Endodermal cell (in vitro differentiated cells): Measurements from ENCODE around the gene ALOX5AP. TPM values are rescaled to one million over a fixed set of nuclear protein-coding genes. Genes with fewer than 3 reads are reported as not detected.

ENCODE experiments used
- DNase-seq: peaks from one replicate; pipeline ENCODE4 v3.0.0-alpha.2; 2017
- H3K27ac ChIP-seq: 2 replicates; pipeline ENCODE4 v1.5.1; 2013; ENCODE audit warnings: mild to moderate bottlenecking, low read depth, low read length, moderate library complexity
- H3K27me3 ChIP-seq: 2 replicates; pipeline ENCODE4 v1.6.1; 2013; ENCODE audit warnings: mild to moderate bottlenecking, low read length, moderate library complexity; ENCODE audit not compliant: insufficient read depth, control insufficient read depth, poor library complexity, severe bottlenecking
- H3K36me3 ChIP-seq: 2 replicates; pipeline ENCODE4 v1.7.0; 2013; ENCODE audit warnings: mild to moderate bottlenecking, low read length, moderate library complexity; ENCODE audit not compliant: control insufficient read depth, insufficient read depth
- H3K4me1 ChIP-seq: one replicate; pipeline ENCODE4 v1.7.0; 2013; ENCODE audit warnings: low read length; ENCODE audit not compliant: control insufficient read depth, insufficient read depth
- H3K4me3 ChIP-seq: 2 replicates; pipeline ENCODE4 v1.5.1; 2013; ENCODE audit warnings: mild to moderate bottlenecking, low read length, moderate library complexity
- H3K9ac ChIP-seq: 2 replicates; pipeline ENCODE4 v1.6.1; 2013; ENCODE audit warnings: mild to moderate bottlenecking, low read length, moderate library complexity; ENCODE audit not compliant: poor library complexity, severe bottlenecking; ENCODE audit errors: extremely low read depth
- H3K9me3 ChIP-seq: 2 replicates; pipeline ENCODE4 v1.6.1; 2013; ENCODE audit warnings: mild to moderate bottlenecking, low read length, moderate library complexity; ENCODE audit not compliant: control insufficient read depth
- H3K27ac Mint-ChIP-seq: 2 replicates; pipeline ENCODE4 v1.8.0; 2020; ENCODE audit warnings: mixed read lengths
- H3K27me3 Mint-ChIP-seq: 2 replicates; pipeline ENCODE4 v1.8.0; 2021; ENCODE audit warnings: mild to moderate bottlenecking, mixed read lengths; ENCODE audit not compliant: insufficient read depth
- H3K36me3 Mint-ChIP-seq: 2 replicates; pipeline ENCODE4 v1.8.0; 2020; ENCODE audit warnings: low read depth, mixed read lengths
- H3K4me1 Mint-ChIP-seq: 2 replicates; pipeline ENCODE4 v1.8.0; 2020; ENCODE audit warnings: mixed read lengths
- H3K4me3 Mint-ChIP-seq: 2 replicates; pipeline ENCODE4 v1.8.0; 2020; ENCODE audit warnings: mild to moderate bottlenecking, moderate library complexity, mixed read lengths
- H3K9me3 Mint-ChIP-seq: 2 replicates; pipeline ENCODE4 v1.8.0; 2020; ENCODE audit warnings: mild to moderate bottlenecking, mixed read lengths
- WGBS, 2 experiments: methylation state at CpG; one replicate each; pipeline versions ENCODE4 v1.1.5 to v1.1.7; 2013; ENCODE audit warnings: missing lambda C conversion rate in 2 of 2, mixed read lengths in 1 of 2; ENCODE audit not compliant: insufficient coverage in 1 of 2, insufficient read length in 1 of 2; 5-methylcytosine and 5-hydroxymethylcytosine counted together
- total RNA-seq, 2 donors: library from RNA; stranded (reverse); fragmentation: NEBNext Ultra II Directional in 1 of 2; extraction: Animal tissue kit (Norgen Biotek cat#: 25700) in 1 of 2; gene quantifications; 2 replicates in 1 of 2; 3 replicates in 1 of 2; pipeline ENCODE4 v1.2.1, GENCODE V29; 2021
- TF ChIP-seq, protein P1 (sequence below): fragments of 200-600 bp; sonication (generic); conservative IDR thresholded peaks from 2 replicates; pipeline ENCODE4 v1.5.0; 2021; ENCODE audit warnings: antibody characterized with exemption, mild to moderate bottlenecking

The ALOX5AP gene
- total RNA-seq, 2 donors from 2014 or later: not detected

DNA sequence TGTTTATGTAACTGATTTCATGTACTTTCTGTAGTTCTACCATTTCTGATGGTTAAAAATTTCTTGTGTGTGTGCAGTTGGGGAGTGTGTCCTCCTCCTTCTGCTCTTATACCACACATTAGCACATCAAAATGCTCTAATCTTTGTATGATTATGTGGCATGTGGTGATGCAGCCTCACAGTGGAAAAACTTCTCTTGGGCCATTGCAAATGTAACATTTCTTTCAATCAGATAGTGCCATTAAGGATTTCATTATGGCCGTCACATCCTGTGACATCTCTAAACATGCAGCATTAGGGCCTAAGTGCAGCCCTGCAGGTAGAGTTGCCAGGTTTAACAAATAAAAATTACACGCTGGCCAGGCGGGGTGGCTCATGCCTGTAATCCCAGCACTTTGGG lies 24.9 kb upstream of the ALOX5AP start:
- 88 to 97% methylated on average over 3 of the region's 3 CpGs for WGBS, 2 experiments
- Mint-ChIP-seq H3K4me3 (no peak overlapping the region), H3K27me3 (no peaks in the 10 kb centered on the region), H3K27ac (no peak overlapping the region), H3K9me3 (no peaks in the 10 kb centered on the region), H3K36me3 (no peaks in the 10 kb centered on the region), H3K4me1 (peaks cover 10% of the 10 kb centered on the region)
- DNase-seq: peak; percentile 10
- TF ChIP-seq, protein P1, sequence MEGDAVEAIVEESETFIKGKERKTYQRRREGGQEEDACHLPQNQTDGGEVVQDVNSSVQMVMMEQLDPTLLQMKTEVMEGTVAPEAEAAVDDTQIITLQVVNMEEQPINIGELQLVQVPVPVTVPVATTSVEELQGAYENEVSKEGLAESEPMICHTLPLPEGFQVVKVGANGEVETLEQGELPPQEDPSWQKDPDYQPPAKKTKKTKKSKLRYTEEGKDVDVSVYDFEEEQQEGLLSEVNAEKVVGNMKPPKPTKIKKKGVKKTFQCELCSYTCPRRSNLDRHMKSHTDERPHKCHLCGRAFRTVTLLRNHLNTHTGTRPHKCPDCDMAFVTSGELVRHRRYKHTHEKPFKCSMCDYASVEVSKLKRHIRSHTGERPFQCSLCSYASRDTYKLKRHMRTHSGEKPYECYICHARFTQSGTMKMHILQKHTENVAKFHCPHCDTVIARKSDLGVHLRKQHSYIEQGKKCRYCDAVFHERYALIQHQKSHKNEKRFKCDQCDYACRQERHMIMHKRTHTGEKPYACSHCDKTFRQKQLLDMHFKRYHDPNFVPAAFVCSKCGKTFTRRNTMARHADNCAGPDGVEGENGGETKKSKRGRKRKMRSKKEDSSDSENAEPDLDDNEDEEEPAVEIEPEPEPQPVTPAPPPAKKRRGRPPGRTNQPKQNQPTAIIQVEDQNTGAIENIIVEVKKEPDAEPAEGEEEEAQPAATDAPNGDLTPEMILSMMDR: no peak
- Histone ChIP-seq H3K4me1 (no peaks in the 10 kb centered on the region), H3K9ac (no peak overlapping the region), H3K27ac (no peak overlapping the region), H3K27me3 (no peaks in the 10 kb centered on the region), H3K36me3 (no peaks in the 10 kb centered on the region), H3K4me3 (no peak overlapping the region), H3K9me3 (no peaks in the 10 kb centered on the region)

DNA sequence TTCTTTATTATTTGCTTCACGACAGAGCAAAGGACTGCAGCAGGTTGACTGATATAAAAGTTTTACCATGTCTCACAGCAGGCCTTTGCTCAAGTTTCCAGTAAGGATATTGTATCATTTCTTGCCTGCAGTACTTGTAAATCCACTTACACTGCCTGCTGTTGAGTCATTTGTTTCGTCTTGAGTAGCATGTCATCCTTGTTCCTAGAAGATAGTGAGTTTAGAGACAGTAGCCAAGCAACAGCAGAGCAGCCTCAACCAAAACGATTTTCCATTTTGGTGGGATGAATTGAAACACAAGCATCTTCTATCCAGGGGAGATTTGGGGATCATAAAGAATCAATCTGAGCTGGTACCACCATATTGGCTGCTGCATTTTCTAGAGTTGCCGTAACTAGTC lies 24.0 kb upstream of the ALOX5AP start:
- Histone ChIP-seq H3K4me3 (no peak overlapping the region), H3K4me1 (no peaks in the 10 kb centered on the region), H3K27me3 (no peaks in the 10 kb centered on the region), H3K9ac (no peak overlapping the region), H3K36me3 (no peaks in the 10 kb centered on the region), H3K27ac (no peak overlapping the region), H3K9me3 (no peaks in the 10 kb centered on the region)
- no peak for DNase-seq
- Mint-ChIP-seq H3K27ac (no peak overlapping the region), H3K36me3 (no peaks in the 10 kb centered on the region), H3K9me3 (no peaks in the 10 kb centered on the region), H3K4me3 (no peak overlapping the region), H3K27me3 (no peaks in the 10 kb centered on the region), H3K4me1 (peaks cover 1% of the 10 kb centered on the region)
- TF ChIP-seq, protein P1: no peak
- 90 to 94% methylated on average over 4 of the region's 4 CpGs for WGBS, 2 experiments

DNA sequence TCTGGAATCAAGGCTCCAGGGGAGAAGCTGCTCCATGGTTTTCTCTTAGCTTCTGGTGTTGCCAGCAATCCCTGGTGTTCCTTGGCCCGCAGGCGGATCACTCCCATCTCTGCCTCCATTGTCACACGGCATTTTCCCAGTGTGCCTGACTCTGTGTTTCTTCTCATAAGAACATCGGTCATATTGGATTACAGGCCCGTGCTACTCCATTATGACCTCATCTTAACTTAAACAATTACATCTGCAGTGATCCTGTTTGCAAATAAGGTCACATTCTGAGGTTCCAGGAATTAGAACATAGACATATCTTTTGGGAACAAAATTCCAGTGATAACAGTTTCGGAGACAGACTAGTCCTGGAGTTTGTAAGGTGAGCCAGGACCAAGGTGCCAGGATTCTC lies 23.5 kb upstream of the ALOX5AP start:
- no peaks in the 10 kb centered on the region for H3K36me3 ChIP-seq
- no peaks in the 10 kb centered on the region for H3K4me1 ChIP-seq
- TF ChIP-seq, protein P1: no peak
- H3K9me3 ChIP-seq: no peaks in the 10 kb centered on the region
- no peaks in the 10 kb centered on the region for H3K27me3 ChIP-seq
- Mint-ChIP-seq H3K27ac (no peak overlapping the region), H3K9me3 (no peaks in the 10 kb centered on the region), H3K4me3 (no peak overlapping the region), H3K36me3 (no peaks in the 10 kb centered on the region), H3K27me3 (no peaks in the 10 kb centered on the region), H3K4me1 (no peaks in the 10 kb centered on the region)
- H3K9ac ChIP-seq: no peak overlapping the region
- H3K27ac ChIP-seq: no peak overlapping the region
- WGBS, 2 experiments: 96% methylated on average over 6 of the region's 6 CpGs
- DNase-seq: peak; percentile 8
- H3K4me3 ChIP-seq: no peak overlapping the region
